IPS-11a (cell line): ENCODE measurements around the gene KRT5.
"Not testable (repeated sequence)": the region's sequence is repeated elsewhere in the genome, so short reads cannot be mapped to it uniquely, and the experiment has no call there.

Experiments used
- H3K4me3 ChIP-seq: one replicate; pipeline ENCODE4 v1.5.1; 2013; ENCODE audit warnings: low read depth, low read length, control low read depth

KRT5 gene

DNA sequence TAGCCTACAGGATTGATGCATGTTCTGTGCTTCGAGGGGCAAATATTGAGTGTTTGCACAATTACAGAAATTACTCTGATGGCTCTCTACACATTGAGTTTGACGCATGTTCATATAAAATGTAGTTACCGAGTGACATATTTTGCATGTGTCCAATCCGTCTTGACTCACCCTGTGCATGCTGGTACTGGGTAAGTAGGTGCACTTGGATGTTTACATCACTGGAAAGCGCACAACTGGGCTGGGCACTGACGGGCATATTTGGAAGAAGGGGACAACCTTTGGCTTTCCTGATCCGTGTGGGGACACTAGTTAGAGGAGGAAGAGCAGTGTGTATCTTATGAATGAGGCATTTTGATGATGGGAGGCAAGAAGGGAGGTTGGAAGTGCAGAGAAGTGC lies 22.2 kb downstream of the KRT5 start:
- H3K4me3 ChIP-seq: no peak overlapping the region

DNA sequence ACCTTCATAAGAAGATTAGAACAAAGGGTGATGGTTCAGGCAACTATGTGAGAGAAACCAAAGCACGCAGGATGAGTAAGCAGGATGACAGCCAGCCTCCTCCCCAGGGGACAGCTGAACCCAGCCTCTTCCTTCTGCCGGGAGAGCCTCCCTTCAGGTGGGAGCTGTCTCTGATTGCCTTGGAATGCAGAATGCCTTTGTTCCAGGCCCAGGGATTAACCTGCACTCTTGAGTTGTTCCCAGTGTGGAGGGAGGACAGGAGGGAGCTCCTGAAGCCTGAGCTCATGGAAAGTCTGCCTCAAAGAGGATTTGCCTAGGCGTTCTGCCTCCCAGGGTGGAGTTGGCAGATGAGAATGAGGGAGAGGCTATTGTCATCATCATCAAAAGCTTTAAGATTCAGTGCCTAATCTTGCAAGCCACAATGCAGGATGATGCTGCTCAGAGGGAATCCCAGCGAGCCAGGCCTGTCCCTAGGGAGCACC lies 23.6 kb downstream of the KRT5 start:
- no peak overlapping the region for H3K4me3 ChIP-seq

DNA sequence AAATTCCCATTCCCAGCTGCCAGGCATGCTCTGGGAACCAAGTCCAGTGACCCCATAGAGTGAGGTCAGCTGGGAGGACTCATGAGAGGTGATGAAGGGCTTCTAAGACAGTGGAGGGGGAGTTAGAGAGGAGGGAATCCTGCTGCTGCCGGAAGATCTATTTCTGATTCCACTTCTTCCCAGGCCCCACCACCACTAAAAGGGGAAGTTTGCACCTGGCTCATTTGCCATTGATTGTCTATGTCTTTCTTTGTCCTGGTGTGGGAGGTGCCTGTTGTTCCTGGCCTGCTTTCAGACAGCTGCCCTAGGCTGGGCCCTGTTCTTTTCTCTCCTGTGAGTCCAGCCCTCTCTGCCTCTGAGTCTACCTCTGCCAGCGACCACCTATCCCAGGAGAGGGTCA lies 24.1 kb downstream of the KRT5 start:
- H3K4me3 ChIP-seq: no peak overlapping the region

GRCh38 chr12:52495389-52495788 lies 24.8 kb downstream of the KRT5 start:
- no peak overlapping the region for H3K4me3 ChIP-seq

DNA sequence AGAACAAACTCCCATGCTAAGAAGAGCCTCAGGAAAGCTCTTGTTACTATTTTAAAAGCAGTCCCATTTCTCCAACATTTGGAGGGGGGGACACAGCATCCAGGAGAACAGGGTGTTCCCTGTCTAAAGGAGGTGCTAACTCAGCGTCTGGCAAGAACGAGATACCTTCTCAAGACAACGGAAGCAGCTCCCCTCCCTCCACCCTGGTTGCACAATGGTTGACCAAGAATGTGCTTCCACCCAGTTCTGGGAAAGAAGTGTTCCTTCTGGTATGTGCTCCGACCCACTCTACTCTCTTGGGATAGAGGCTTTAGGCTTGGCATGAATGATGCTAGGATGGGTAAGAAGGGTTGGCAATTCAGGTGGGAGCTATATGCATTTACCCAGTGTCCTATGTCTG lies 25.7 kb downstream of the KRT5 start:
- no peak overlapping the region for H3K4me3 ChIP-seq

- H3K4me3 ChIP-seq: no peak overlapping the region
Observed at GRCh38 chr12:52494100-52494499, 26.1 kb downstream of the KRT5 start.

GRCh38 chr12:52493172-52493571 lies 27.0 kb downstream of the KRT5 start, which contains the start of gene KRT6A:
Gene KRT6A, minus strand, starts transcription at chr12:52493257. Its CDS starts 69 bp downstream, at chr12:52493188.
- no peak within 1 kb of the TSS for H3K4me3 ChIP-seq

DNA sequence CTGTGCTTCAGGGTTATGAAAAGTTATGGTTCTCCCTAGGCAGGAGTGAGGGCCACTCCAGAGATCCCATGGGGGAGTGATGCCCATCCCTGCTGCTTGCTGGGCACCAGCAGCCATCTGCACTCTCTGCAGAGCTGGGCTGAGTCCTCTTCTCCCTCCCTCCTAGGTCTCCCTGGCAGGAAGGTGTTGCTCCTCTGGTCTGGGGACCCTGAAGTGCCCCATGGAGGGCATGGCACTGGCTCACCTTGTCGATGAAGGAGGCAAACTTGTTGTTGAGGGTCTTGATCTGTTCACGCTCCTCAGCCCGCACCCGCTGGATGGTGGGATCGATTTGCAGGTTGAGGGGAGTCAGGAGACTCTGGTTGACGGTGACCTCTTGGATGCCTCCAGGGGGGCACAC lies 27.8 kb downstream of the KRT5 start:
- H3K4me3 ChIP-seq: not testable (repeated sequence)

DNA sequence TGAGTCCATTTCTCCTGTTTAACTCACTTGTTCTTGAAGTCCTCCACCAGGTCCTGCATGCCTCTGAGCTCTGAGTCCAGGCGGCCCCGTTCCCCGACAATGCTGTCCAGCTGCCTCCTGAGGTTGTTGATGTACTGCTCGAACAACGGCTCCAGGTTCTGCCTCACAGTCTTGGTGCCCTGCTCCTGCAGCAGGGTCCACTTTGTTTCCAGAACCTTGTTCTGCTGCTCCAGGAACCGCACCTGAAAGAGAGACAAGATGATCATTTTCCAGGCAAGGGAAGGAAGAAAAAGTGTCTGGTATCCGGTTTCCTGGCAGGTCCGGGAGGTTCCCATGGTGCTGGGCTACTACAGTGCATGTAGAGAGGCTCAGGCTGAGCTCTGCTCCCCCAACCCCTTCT lies 28.7 kb downstream of the KRT5 start:
- H3K4me3 ChIP-seq: not testable (repeated sequence)

- H3K4me3 ChIP-seq: no peak overlapping the region
Observed at GRCh38 chr12:52488736-52489135, 31.5 kb downstream of the KRT5 start.

DNA sequence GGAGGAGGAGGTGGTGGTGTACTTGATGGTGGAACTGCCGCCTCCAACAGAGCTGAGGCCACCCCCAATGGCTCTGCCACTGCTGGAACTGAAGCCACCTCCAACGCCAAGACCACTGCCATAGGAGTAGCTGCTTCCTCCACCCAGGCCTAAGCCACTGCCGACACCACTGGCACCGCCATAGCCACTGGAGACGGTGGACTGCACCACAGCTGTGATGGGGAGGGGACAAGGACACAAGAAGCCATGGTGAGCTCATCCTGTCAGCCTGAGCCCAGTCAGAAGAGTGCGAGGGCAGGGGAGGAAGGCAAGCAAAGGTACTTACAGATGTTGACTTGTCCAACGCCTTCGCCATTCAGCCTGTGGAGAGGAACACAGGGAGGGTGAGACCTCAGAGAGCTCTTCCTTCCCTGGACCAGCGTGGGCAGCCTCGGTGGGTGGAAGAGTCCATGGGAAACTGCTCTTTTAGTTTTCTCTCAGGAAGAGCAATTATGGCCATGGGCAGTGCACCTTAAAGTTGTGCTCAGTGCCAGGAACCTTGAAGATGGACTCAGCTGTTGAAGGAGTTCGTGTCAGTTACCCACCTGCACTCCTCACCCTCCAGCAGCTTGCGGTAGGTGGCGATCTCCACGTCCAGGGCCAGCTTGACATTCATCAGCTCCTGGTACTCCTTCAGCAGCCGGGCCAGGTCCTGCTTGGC lies 32.3 kb downstream of the KRT5 start:
- H3K4me3 ChIP-seq: not testable (repeated sequence)

DNA sequence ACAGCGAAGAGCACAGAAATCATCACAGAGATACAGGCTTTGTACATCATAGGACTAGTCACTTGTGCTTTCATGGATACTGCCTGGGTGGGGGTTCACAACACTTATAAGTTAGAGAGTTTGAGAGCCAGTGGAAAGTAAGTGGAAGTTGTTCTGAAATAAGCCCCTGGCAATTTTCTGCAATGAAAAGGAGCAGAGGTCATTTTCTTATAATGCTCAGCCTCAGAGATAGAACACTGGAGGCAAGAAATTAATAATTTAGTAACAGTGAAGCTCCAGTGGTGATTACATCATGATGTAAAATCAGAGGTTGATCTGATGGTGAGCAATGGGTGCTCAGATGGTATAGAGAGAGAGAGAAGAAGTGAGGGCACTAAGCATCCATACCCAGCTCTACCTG lies 33.0 kb downstream of the KRT5 start:
- no peak overlapping the region for H3K4me3 ChIP-seq

- H3K4me3 ChIP-seq: no peak overlapping the region
Observed at GRCh38 chr12:52486166-52487105, 33.8 kb downstream of the KRT5 start.

- no peak overlapping the region for H3K4me3 ChIP-seq
Observed at GRCh38 chr12:52480073-52480472, 40.1 kb downstream of the KRT5 start.

- H3K4me3 ChIP-seq: no peak overlapping the region
Observed at GRCh38 chr12:52477651-52478050, 42.5 kb downstream of the KRT5 start.

GRCh38 chr12:52474212-52474611 lies 46.0 kb downstream of the KRT5 start:
- H3K4me3 ChIP-seq: no peak overlapping the region

DNA sequence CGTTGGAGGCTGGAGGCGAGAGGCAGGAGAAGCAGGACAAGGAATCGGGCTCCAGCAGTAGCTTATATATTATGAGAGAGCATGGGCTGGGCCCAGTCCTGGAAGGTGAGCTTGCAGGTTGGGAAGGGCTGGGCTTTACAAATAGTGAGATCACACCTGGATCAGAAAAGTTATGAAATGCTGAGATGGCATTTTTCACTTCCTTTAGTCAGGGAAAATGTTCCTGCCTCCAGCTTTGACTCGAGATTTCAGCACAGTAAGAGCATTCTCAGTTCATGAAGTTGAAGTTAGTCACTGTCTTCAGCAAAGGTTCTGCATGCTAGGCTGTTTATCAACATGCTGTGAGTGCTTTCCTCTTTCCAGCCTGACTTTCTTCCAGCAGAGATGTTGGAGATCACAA lies 46.4 kb downstream of the KRT5 start, which contains the start of gene KRT6C:
KRT6C (minus strand) TSS at position 38 of the 400 bp plus-strand sequence. CDS start 68 bp downstream, outside the sequence.
- H3K4me3 ChIP-seq: no peak within 1 kb of the TSS

DNA sequence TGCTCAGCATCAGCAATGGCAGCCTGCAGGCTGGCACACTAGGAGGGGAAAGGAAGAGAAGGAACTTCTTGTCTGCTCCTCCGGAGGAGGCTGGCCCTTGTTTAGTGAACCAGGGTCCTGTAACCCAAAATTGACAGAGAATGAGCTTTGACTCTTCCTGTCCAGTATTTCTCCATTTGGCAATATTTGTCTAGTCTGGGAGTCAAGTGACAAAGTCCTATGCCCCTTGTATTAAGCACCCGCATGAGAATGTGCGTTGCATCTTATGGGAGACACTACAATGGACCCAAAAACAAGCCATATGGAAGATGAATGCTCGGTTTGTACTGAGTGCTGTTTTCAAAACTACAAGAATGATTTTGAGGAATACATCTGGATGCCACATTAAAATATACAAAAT lies 50.3 kb downstream of the KRT5 start:
- no peak overlapping the region for H3K4me3 ChIP-seq

DNA sequence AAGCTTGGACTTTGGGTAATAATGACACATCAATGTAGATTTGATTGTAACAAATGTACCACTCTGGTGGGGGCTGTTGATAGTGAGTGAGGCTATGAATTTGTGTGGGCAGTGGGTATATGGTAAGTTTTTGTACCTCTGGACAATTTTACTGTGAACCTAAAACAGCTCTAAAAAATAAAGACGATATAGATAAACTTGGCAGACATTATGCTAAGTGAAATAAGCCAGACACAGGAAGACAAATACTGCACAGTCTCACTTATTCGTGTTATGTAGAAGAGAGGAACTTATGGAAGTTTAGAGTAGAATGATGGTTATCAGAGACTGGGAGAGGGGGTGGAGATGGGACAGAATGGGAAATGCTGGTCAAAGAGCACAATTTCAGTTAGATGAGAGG lies 55.3 kb downstream of the KRT5 start:
- H3K4me3 ChIP-seq: no peak overlapping the region
